SU-DHL-6 (cell line): ENCODE results near the gene IL32.

ENCODE experiments used
- H2AFZ ChIP-seq: fragments of 200-600 bp; sonication (generic); 2 replicates; pipeline ENCODE4 v1.6.1; 2014; ENCODE audit warnings: low read depth, mild to moderate bottlenecking, moderate library complexity, mixed read lengths, antibody characterized with exemption, low read length; ENCODE audit not compliant: severe bottlenecking
- H3F3A ChIP-seq: fragments of 200-600 bp; shearing (Covaris generic); 2 replicates; pipeline ENCODE4 v1.6.0; 2016; ENCODE audit warnings: antibody characterized with exemption, mild to moderate bottlenecking; ENCODE audit not compliant: insufficient read depth
- H3K27ac ChIP-seq: fragments of 200-600 bp; sonication (generic); 2 replicates; pipeline ENCODE4 v1.5.1; 2016; ENCODE audit warnings: low read depth, mild to moderate bottlenecking, low read length, moderate library complexity, mixed read lengths
- H3K27me3 ChIP-seq: fragments of 200-600 bp; sonication (generic), shearing (Covaris generic); 2 replicates; pipeline ENCODE4 v1.6.0; 2014; ENCODE audit warnings: mild to moderate bottlenecking, low read length
- H3K36me3 ChIP-seq: fragments of 200-600 bp; sonication (generic); 2 replicates; pipeline ENCODE4 v1.6.1; 2014; ENCODE audit warnings: mild to moderate bottlenecking, low read length, mixed read lengths
- H3K4me2 ChIP-seq: fragments of 300-600, 200-600 bp; shearing (Covaris generic), sonication (generic); 2 replicates; pipeline ENCODE4 v1.6.0; 2014; ENCODE audit warnings: low read length, low read depth, mild to moderate bottlenecking; ENCODE audit not compliant: poor library complexity, severe bottlenecking
- H3K4me3 ChIP-seq: fragments of 200-600 bp; sonication (generic); 2 replicates; pipeline ENCODE4 v1.5.1; 2014; ENCODE audit warnings: antibody characterized with exemption, low read length, mild to moderate bottlenecking, mixed read lengths; ENCODE audit not compliant: insufficient read depth, poor library complexity, severe bottlenecking
- H3K79me2 ChIP-seq: fragments of 200-600 bp; sonication (generic); 2 replicates; pipeline ENCODE4 v1.6.1; 2014; ENCODE audit warnings: mild to moderate bottlenecking, low read length, moderate library complexity; ENCODE audit not compliant: insufficient read depth
- H3K9ac ChIP-seq: fragments of 200-600 bp; sonication (generic); 2 replicates; pipeline ENCODE4 v1.7.0; 2014; ENCODE audit warnings: mild to moderate bottlenecking, low read length
- H3K9me2 ChIP-seq: fragments of 200-600 bp; sonication (generic); replicated peaks from 2 replicates; pipeline ENCODE4 v1.6.1; 2014; ENCODE audit warnings: low read length; ENCODE audit not compliant: insufficient read depth
- H3K9me3 ChIP-seq: fragments of 200-600 bp; sonication (generic); 2 replicates; pipeline ENCODE4 v1.6.1; 2014; ENCODE audit warnings: low read length, mixed read lengths; ENCODE audit not compliant: insufficient read depth
- H4K20me1 ChIP-seq: fragments of 200-600 bp; sonication (generic); 2 replicates; pipeline ENCODE4 v1.6.1; 2014; ENCODE audit warnings: low read depth, mild to moderate bottlenecking, antibody characterized with exemption, low read length, moderate library complexity, mixed read lengths
- EZH2phosphoT487 ChIP-seq: fragments of 200-600 bp; sonication (generic), shearing (Covaris generic); conservative IDR thresholded peaks from 2 replicates; pipeline ENCODE4 v1.6.1; 2018; ENCODE audit warnings: mild to moderate bottlenecking, antibody characterized with exemption, low read length, moderate library complexity, mixed read lengths
- TF ChIP-seq, protein P1 (sequence below): fragments of 200-600 bp; sonication (generic); IDR thresholded peaks from one replicate; pipeline ENCODE4 v1.5.1; 2017; ENCODE audit warnings: antibody characterized with exemption, mild to moderate bottlenecking, low read length, moderate library complexity; ENCODE audit not compliant: insufficient read depth, poor library complexity, severe bottlenecking

Gene IL32, protein sequence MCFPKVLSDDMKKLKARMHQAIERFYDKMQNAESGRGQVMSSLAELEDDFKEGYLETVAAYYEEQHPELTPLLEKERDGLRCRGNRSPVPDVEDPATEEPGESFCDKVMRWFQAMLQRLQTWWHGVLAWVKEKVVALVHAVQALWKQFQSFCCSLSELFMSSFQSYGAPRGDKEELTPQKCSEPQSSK

GRCh38 chr16:3065069-3065741, at the start of gene IL32:
Gene IL32, plus strand, starts transcription at chr16:3065640. Its CDS starts 172 bp downstream, at chr16:3065812.
- Histone ChIP-seq H2AFZ (no peak within 1 kb of the TSS), H3K9me2 (no peaks in the 10 kb centered on the region), H3K4me2 (no peak within 1 kb of the TSS), H3K9ac (no peak within 1 kb of the TSS), H3F3A (0 out of 2 replicates have a peak, but pooled peaks cover 4% of the 10 kb centered on the region), H3K4me3 (no peak within 1 kb of the TSS), H4K20me1 (no peaks in the 10 kb centered on the region), H3K9me3 (no peaks in the 10 kb centered on the region), H3K36me3 (no peaks in the 10 kb centered on the region), H3K27ac (no peak within 1 kb of the TSS), H3K79me2 (no peaks in the 10 kb centered on the region), H3K27me3 (no peaks in the 10 kb centered on the region)
- no peak for TF ChIP-seq EZH2phosphoT487
- TF ChIP-seq, protein P1, sequence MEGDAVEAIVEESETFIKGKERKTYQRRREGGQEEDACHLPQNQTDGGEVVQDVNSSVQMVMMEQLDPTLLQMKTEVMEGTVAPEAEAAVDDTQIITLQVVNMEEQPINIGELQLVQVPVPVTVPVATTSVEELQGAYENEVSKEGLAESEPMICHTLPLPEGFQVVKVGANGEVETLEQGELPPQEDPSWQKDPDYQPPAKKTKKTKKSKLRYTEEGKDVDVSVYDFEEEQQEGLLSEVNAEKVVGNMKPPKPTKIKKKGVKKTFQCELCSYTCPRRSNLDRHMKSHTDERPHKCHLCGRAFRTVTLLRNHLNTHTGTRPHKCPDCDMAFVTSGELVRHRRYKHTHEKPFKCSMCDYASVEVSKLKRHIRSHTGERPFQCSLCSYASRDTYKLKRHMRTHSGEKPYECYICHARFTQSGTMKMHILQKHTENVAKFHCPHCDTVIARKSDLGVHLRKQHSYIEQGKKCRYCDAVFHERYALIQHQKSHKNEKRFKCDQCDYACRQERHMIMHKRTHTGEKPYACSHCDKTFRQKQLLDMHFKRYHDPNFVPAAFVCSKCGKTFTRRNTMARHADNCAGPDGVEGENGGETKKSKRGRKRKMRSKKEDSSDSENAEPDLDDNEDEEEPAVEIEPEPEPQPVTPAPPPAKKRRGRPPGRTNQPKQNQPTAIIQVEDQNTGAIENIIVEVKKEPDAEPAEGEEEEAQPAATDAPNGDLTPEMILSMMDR, result no peak

DNA sequence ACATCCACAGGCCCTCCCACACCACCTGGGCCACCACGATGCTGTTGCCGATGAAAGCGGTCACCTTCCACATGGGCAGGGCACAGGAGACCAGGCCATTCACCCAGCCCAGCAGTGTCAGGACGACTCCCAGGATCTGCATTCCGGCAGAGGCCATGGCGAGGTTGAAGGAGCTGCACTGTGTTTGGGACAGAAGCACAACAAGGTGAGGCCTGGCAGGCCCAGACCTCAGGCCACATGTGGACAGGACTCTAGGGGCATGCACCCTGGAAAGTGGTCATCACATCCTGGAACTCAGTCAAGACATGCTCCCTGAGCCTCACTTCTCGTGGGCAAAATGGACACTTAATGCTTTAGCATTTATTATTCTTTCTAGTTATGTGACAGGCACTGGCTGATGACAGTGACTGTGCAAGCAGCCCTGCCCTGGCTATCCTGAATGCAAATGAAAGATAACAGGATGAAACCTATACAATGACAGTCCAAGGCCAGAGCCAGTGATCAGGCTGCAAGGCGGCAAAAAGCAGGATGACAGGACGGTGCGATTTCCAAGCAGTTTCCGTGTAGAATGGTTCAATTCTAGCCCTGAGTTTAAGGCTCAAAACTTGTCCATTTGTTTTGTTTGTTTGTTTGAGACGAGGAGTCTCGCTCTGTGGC, 49.4 kb upstream of the IL32 start:
- Histone ChIP-seq H3K9me3 (no peaks in the 10 kb centered on the region), H3F3A (no peaks in the 10 kb centered on the region), H3K79me2 (no peaks in the 10 kb centered on the region), H3K36me3 (no peaks in the 10 kb centered on the region), H4K20me1 (no peaks in the 10 kb centered on the region), H3K9me2 (no peaks in the 10 kb centered on the region), H3K27me3 (no peaks in the 10 kb centered on the region), H3K9ac (no peak overlapping the region), H3K4me3 (no peak overlapping the region), H3K4me2 (no peak overlapping the region), H2AFZ (no peak overlapping the region), H3K27ac (no peak overlapping the region)
- TF ChIP-seq, protein P1, result no peak
- no peak for TF ChIP-seq EZH2phosphoT487

GRCh38 chr16:3017344-3017743, 48.1 kb upstream of the IL32 start:
- no peak for TF ChIP-seq EZH2phosphoT487
- TF ChIP-seq, protein P1, result no peak
- no peaks in the 10 kb centered on the region for H3K9me3 ChIP-seq
- no peaks in the 10 kb centered on the region for H3K27me3 ChIP-seq
- H3K9me2 ChIP-seq, result no peaks in the 10 kb centered on the region
- H2AFZ ChIP-seq, result no peak overlapping the region
- H3K27ac ChIP-seq, result no peak overlapping the region
- no peak overlapping the region for H3K4me2 ChIP-seq
- H3K4me3 ChIP-seq, result no peak overlapping the region
- no peaks in the 10 kb centered on the region for H4K20me1 ChIP-seq
- H3K79me2 ChIP-seq, result no peaks in the 10 kb centered on the region
- peaks cover 9% of the 10 kb centered on the region for H3F3A ChIP-seq
- H3K9ac ChIP-seq, result no peak overlapping the region
- H3K36me3 ChIP-seq, result no peaks in the 10 kb centered on the region
